Renal cortex interstitium (tissue), 15 donors: ENCODE results near the gene SUCO. TPM values are rescaled to one million over a fixed set of nuclear protein-coding genes. Genes with fewer than 3 reads are reported as not detected.
"Not testable (repeated sequence)": the region's sequence is repeated elsewhere in the genome, so short reads cannot be mapped to it uniquely, and the experiment has no call there.

Source experiments
- DNase-seq, 11 donors: peaks; one replicate each; pipeline ENCODE4 v3.0.0-alpha.2; 2013; ENCODE audit warnings: low read depth in 9 of 11, low spot score in 4 of 11; ENCODE audit errors: extremely low read depth in 1 of 11
- long read RNA-seq, 16 experiments: transcript quantifications; one replicate each; lab custom pipeline, GENCODE V29; 2026
- polyA plus RNA-seq, 3 donors: library from polyadenylated mRNA; unstranded; fragments of 120-200 nt; gene quantifications; one replicate each; pipeline ENCODE4 v1.2.1, GENCODE V29; 2013; ENCODE audit not compliant: insufficient read length in 3 of 3

The SUCO gene, protein sequence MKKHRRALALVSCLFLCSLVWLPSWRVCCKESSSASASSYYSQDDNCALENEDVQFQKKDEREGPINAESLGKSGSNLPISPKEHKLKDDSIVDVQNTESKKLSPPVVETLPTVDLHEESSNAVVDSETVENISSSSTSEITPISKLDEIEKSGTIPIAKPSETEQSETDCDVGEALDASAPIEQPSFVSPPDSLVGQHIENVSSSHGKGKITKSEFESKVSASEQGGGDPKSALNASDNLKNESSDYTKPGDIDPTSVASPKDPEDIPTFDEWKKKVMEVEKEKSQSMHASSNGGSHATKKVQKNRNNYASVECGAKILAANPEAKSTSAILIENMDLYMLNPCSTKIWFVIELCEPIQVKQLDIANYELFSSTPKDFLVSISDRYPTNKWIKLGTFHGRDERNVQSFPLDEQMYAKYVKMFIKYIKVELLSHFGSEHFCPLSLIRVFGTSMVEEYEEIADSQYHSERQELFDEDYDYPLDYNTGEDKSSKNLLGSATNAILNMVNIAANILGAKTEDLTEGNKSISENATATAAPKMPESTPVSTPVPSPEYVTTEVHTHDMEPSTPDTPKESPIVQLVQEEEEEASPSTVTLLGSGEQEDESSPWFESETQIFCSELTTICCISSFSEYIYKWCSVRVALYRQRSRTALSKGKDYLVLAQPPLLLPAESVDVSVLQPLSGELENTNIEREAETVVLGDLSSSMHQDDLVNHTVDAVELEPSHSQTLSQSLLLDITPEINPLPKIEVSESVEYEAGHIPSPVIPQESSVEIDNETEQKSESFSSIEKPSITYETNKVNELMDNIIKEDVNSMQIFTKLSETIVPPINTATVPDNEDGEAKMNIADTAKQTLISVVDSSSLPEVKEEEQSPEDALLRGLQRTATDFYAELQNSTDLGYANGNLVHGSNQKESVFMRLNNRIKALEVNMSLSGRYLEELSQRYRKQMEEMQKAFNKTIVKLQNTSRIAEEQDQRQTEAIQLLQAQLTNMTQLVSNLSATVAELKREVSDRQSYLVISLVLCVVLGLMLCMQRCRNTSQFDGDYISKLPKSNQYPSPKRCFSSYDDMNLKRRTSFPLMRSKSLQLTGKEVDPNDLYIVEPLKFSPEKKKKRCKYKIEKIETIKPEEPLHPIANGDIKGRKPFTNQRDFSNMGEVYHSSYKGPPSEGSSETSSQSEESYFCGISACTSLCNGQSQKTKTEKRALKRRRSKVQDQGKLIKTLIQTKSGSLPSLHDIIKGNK (N-terminal part only)
- polyA plus RNA-seq, result 10 to 100 TPM; 54.5 to 70.4 (median 68.2) TPM
- long read RNA-seq, donor 1, partial matches to known transcripts, result 0 of 1 reads
- long read RNA-seq, donor 1, other reads (novel, unspliced or antisense), result 0 of 1 reads
- long read RNA-seq, donor 2, partial matches to known transcripts, result 17 of 18 reads
- long read RNA-seq, donor 2, other reads (novel, unspliced or antisense), result 0 of 18 reads
- long read RNA-seq, donor 3, partial matches to known transcripts, result 5 of 8 reads
- long read RNA-seq, donor 3, other reads (novel, unspliced or antisense), result 0 of 8 reads
- long read RNA-seq, donor 4, result 0 reads
- long read RNA-seq, donor 5, result 0 reads
- long read RNA-seq, donor 6, partial matches to known transcripts, result 0 of 3 reads
- long read RNA-seq, donor 6, other reads (novel, unspliced or antisense), result 0 of 3 reads
- long read RNA-seq, donor 7, partial matches to known transcripts, result 7 of 9 reads
- long read RNA-seq, donor 7, other reads (novel, unspliced or antisense), result 0 of 9 reads
- long read RNA-seq, donor 8, partial matches to known transcripts, result 11 of 13 reads
- long read RNA-seq, donor 8, other reads (novel, unspliced or antisense), result 0 of 13 reads
- long read RNA-seq, donor 9, partial matches to known transcripts, result 6 of 6 reads
- long read RNA-seq, donor 9, other reads (novel, unspliced or antisense), result 0 of 6 reads
- long read RNA-seq, donor 10, partial matches to known transcripts, result 5 of 5 reads
- long read RNA-seq, donor 10, other reads (novel, unspliced or antisense), result 0 of 5 reads
- long read RNA-seq, donor 11, partial matches to known transcripts, result 15 of 16 reads
- long read RNA-seq, donor 11, other reads (novel, unspliced or antisense), result 0 of 16 reads
- long read RNA-seq, donor 12, result 0 reads
- long read RNA-seq, donor 13, transcript SUCO-205 (2 exons, 756 nt), result major isoform, 7 of 26 reads
- long read RNA-seq, donor 13, partial matches to known transcripts, result 18 of 26 reads
- long read RNA-seq, donor 13, other reads (novel, unspliced or antisense), result 0 of 26 reads
- long read RNA-seq, donor 14, partial matches to known transcripts, result 0 of 2 reads
- long read RNA-seq, donor 14, other reads (novel, unspliced or antisense), result 0 of 2 reads
- long read RNA-seq, donor 15, partial matches to known transcripts, result 0 of 2 reads
- long read RNA-seq, donor 15, other reads (novel, unspliced or antisense), result 0 of 2 reads
- long read RNA-seq, donor 16, partial matches to known transcripts, result 42 of 44 reads
- long read RNA-seq, donor 16, other reads (novel, unspliced or antisense), result 0 of 44 reads

- DNase-seq, result peak; percentile 47 to 99 (median 98)
Observed at GRCh38 chr1:172532700-172533512, at the start of gene SUCO. Gene SUCO, plus strand, starts transcription at chr1:172533150. Its CDS starts 286 bp downstream, at chr1:172533436.

DNA sequence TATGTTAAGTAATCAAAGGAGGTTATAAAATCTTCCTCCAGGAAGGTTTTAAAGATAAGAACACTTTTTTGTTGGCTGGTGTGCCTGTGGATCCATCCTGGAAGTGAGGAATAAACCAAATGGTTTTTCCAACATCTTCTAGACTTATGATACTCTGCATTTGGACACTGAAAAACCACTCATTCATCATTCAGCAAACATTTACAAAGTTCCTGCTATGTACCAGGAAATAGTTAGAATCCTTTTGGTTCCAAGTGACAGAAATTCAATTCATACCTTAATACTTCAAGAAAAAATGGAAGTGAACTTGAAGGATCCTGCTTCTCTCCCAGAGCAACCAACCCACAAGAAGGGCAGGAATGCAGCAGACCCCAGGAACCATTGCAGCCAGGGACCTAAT is 49.5 kb upstream of the SUCO start:
- DNase-seq, result no peak

DNA sequence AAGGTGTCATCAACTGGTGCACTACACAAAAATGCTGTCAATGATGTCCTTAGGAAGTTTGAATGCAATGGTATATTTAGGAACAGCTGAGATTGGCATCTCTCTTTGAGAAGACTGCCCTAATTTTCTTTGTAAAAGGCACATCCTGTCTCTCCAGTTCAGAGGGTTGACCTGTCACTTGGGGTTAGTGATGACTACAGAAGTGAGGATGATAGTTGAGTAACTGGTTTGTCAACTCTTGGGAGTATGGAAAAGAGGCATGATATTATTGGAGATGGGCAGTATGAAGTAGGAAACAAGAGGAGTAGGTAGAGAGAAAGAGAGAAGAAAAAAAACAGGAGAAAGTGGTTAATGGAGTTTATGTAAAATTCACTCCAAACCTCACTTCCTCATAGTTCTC is 48.7 kb upstream of the SUCO start:
- no peak for DNase-seq

DNA sequence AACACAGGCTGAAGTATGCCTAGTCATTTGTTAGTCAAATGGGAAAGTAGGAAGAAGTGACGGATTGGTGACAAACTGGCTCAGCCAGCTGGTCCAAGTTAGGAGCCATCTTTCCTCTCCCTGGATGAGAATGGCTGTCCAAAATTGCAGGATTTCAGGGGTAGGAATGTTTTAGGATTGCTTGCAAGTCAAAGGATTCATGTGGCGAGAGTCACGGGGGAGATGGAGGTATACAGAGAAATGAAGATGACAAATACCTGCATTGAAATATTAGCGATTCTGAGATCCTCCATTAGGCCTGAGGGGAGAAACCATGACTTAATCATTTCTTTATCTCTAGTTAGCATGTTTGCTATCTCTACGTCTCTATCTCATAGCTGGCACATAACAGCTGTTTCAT is 47.3 kb upstream of the SUCO start:
- DNase-seq, result no peak

DNA sequence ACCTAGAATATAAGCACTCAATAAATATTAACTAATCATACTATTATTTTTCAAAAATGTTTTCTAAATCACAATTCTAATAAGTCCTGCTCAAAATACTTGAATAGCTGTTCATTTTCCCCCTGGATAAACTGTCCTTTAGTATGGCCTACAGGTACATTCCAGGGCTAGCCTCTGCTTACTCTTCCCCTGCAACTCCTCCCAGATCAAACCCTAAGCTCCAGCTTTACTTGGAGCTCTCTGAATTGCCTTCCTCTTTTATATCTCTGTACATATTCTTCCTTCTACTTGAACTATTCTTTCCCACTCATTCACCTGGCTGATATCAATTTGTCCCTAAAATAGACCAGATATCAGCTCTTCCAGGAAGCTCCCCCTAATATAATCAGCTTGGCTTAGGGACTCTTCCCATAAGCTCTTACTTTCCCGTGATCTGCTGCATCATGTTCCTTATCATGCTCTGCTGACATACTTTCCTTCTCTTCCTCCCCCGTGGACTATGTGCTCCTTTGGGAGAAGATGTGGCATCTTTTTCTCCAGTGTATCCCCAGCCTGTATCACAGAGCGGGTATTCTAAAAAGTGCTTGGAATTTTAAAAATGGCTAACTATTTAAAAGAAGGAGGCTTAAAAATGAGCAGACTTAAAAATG is 46.0 kb upstream of the SUCO start:
- no peak for DNase-seq

DNA sequence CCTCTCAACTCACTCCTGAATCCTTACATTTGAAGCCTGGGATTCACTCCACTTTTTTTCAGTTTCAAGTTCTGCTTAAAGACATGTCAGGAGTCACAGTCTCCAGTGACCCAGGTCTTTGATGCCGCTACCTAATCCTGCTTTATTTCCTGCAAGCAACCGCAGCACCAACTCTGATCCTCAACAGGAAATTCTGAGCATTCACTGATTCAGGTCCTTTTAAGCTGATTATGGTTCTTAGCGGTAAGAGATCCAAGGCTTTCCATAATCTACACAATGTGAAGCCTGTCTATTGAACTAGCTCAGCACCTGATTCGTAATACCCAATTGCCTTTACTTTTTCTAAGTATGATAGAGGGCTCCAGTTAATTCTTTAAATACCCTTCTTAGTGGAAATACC is 45.4 kb upstream of the SUCO start:
- DNase-seq, result no peak

GRCh38 chr1:172488393-172488792 is 44.6 kb upstream of the SUCO start:
- DNase-seq, result no peak

DNA sequence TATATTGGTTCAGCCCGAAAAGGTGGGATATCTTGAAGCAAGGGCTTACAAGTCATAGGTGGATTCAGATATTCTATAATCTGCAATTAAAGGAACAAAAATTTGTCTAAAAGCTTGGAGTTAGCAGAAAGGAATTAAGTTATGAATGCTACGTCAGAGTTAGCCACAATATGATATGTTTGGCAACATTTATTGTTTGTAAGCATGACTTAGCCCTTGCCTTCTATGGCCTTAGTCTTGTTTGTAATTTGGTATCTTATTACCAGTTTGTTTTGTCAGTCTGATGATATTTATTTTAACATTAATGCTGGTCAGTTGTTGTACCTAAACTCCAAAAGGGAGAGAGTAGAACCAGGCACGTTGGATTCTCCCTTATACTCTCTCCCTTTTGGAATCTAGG is 43.1 kb upstream of the SUCO start:
- no peak for DNase-seq

GRCh38 chr1:172492421-172492820 is 40.5 kb upstream of the SUCO start:
- no peak for DNase-seq

DNA sequence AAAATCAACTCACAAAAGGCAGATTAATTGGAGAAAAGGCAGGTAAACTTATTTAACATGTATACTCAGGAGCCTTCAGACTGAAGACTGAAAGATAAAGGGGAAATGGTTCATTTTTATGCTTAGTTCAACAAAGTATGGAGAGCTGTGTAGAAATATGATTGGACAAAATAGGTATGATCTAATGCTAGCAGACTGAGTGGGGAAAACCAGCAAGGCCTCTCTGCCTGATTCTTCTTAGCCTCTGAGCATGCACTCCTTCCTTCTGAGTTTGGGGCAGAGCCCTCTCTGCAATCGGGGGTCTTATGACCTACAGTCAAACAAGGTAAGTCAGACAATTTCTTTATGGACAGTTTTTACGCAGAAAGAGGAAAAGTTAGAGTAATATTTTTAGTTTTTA is 38.8 kb upstream of the SUCO start:
- no peak for DNase-seq

- DNase-seq, result not testable (repeated sequence)
Observed at GRCh38 chr1:172496127-172496526, 36.8 kb upstream of the SUCO start.

DNA sequence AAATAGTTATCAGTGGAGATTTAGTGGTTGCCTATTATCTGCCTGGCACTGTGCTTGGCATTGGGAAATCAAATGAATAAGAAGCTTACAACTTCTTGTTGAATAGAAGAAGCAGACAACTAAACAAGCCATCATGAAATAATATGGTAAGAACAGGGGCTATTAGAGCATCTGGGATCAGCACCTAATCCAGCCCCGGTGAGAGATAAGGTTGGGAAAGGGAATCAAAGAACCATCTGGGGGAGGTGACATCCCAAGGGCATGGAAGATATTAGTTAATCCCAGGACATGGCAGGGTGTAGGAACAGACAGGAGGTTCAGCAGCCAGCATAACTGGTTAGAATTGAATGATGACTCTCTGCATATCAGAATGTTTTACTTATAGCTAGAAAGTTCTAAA is 36.3 kb upstream of the SUCO start:
- DNase-seq, result no peak

DNA sequence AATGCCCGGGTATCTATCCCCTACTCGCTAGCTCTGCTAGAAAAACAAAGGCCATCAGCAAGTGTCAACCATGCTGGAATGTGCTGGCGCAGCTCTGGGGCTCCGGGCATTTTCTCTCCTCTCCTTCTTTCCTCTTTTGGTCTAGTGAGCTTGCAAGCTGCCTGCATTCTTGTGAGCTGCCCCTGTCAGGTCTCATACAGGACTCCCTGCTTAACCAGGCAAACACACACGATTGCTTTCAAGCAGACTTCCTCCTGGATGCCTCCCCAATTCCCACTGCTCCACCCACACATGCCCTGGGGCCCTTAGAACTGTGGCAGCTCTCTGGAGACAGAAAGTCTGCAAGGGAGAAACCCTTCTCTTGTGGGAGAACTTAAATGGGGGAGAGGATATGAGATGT is 35.7 kb upstream of the SUCO start:
- peak in 10 of 11 donors; percentile 18 to 58 (median 36) for DNase-seq

DNA sequence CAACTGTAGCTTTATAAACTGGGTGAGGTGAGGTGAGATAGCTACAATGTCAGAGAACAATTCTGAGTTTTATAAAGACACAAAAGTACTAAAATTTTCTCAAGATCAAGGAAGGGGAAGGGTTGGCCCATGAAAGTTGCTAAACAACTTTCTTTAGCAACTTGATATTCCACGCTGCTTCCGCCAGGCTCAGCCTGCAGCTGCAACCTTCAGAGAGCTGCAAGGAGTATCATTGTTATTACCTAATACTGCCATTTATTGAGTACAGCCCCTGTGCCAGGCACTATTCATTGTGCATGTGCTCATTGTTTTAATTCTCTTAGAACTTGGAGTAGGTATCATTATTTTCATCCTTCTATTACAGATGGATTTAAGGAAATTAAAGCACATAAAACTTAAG is 34.1 kb upstream of the SUCO start:
- no peak for DNase-seq

GRCh38 chr1:172499636-172500141 is 33.3 kb upstream of the SUCO start:
- DNase-seq, result no peak
